NCI-H2029 (cell line): ENCODE measurements around the gene GBGT1.
"Not testable (repeated sequence)": the region's sequence is repeated elsewhere in the genome, so short reads cannot be mapped to it uniquely, and the experiment has no call there.

Experiments
- DNase-seq: peaks from one replicate; lab custom pipeline; 2025; lab: John Stamatoyannopoulos, UW

The GBGT1 gene

DNA sequence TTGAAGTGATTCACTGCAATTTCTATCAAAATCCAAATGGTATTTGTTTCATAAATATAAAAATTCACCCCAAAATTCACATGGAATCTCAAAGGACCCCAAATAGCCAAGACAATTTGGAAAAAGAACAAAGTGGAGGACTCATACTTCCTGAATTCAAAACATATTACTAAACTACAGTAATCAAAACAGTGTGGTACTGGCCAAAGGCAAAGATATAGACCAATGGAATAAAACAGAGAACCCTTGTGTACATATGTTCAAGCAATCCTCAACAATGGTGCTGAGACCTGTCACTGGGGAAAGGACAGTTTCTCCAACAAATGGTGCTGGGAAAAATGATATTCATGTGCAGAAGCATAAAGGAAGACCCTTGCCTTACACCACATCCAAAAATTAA is 31.3 kb upstream of the GBGT1 start:
- DNase-seq, result no peak

DNA sequence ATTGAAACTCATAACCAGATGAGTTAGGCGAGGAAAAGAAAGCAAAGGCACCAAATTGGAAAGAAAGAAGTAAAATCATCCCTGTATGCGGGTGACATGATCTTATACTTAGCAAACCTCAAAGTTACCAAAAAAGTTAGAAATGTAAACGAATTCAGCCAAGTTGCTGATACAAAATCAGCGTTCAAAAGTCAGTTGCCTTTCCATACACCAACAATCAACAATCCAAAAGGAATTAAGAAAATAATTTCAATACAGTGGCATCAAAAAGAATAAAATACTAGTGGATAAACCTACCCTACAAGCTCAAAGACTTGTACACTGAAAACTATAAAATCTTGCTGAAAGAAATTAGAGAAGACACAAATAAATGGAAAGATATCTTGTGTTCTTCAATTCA is 30.9 kb upstream of the GBGT1 start:
- no peak for DNase-seq

DNA sequence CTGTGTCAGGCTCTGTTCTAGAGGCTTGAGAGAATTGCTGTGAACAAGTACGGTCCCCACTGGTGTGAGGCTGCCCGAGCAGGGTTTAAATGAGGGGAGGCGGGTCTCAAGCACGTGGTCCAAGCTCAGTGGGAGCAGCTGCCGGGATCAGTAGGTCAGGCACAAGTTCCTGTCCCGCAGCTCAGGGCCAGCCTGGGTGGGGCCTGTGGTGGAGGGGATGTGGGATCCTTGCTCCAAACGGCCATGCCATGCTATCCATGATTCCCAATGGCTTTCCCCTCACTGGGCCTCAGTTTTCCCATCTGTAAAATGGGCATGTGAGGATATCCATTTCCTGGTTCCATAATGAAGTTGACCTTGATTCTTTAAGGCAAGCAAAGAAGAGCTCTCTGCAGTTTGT is 28.3 kb upstream of the GBGT1 start:
- DNase-seq, result no peak

DNA sequence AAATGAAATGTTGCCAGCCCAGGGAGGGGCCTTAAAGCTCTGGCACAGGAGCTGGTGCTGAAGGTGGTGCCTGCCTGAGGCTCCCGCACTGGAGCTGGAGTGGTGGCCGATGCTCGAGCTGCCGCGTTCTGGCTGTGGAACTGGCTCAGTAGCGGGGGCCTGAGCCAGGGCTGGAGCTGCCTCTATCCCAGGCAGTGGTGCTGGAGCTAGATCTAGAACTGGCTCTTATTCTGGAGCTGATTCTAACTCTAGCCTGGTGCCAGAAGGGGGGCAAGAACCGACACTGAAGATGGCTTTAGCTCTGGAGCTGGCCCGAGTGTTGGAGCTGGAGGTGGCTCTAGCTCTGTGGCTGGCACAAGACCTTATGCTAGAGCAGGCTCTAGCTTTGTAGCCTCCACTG is 26.1 kb upstream of the GBGT1 start:
- no peak for DNase-seq

DNA sequence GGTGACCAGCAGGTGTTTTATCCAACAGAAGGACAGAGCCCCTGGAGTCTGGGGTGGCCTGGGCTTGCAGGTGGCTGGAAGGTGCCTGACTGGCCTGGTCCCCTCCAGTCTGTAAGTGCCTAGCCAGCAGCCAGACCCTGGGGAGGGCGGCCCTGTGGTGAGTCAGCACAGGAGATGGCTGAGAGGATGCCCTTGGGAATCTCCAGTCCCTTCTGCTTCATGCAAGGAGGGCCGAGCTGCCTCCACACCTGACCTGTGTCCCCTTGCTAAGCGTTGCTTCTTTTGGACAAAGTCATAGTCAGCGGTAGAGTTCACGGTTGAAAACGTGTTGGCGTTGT is 25.1 kb upstream of the GBGT1 start:
- no peak for DNase-seq

DNA sequence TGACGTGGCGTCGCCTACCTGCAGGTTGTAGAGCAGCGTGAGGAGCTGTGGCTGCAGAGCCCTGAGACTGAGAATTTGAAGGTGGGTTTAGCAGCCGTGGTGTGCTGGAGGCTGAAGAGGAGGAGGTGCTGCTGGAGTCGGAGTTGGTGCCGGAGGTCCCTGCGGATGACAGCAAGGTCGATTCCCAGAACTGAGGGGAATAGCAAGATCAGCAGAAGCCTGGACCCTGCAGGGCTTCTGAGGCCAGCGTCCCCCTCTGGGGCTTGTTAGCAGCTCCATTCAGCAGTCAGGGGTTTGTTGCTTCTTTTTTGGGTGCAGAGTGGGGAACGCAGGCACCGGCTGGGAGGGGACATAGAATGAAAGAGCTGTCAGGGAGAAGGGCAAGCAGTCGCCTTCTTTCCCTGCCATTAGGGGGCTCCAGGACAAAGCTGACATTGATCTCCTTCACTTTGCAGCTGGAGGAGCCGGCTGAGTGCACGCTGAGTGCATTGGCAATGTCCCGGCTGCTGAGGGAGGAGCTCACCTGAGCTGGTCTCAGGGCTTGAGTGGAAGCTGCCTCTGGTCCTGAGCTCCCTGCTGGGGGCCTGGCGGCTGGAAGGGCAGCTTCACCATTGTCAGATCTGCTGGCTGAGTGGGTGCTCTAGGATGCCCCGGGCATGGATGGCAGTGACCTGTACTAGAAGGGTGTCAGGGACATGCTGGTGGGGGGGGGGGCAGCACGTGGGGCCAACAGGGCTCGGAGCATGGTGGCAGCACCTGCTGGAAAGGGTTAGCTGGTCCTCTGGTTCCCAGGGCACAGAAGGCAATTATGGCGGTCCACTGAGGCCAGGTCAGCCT is 24.5 kb upstream of the GBGT1 start:
- DNase-seq, result no peak

DNA sequence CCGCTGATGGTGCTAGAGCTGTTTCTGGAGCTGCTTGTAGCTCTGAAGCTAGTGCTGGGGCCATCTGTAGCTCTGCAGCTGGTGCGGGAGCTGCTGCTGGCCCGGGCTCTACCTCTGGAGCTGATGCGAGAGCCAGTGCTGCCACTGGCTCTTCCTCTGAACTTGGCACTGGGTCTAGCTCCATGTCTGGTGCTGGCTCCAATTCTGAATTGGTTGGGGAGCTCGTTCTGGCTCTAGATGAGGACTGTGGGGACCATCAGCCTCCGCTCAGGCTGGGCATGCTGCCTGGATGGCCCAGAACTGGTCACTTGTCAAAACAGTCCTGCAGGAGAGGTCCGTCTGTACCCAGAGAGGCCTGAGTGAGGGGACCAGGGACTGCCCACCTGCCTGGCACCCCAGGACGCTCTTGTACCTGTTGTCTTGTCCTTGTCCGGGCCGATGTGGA is 23.9 kb upstream of the GBGT1 start:
- no peak for DNase-seq

DNA sequence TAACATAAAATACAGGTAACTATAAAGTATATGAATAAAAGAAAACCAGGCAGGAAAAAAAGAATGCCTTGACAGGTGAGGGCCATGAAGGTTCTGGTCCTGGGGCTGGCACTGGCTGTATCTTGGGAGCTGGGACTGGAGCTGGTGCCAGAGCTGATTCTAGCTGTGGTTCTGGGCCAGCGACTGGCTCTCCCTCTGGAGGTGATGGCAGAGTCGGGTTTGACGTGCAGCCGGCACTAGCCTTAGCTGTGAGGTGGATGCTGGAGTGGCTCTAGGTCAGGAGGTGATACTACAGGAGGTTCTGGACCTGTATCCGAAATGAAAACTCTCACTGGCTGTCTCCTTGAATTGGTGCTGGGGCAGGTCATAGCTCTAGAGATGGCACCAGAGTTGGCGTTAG is 23.0 kb upstream of the GBGT1 start:
- DNase-seq, result no peak

DNA sequence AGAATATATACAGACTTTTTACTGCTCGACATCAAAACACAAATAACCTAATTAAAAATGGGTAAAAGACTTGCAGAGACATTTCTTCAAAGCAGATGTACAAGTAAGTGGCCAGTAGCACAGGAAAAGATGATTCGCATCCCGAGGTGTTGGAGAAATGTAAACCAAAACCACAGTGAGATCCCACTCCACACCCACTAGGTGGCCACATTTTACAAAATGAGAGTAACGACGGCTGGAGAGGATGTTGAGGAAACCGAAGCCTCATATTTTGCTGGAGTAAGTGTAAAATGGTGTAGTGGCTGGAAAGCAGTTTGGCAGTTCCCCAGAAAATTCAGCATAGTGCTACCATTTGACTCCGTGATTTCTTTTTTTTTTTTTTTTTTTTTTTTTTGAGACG is 21.3 kb upstream of the GBGT1 start:
- peak; percentile 66 for DNase-seq

DNA sequence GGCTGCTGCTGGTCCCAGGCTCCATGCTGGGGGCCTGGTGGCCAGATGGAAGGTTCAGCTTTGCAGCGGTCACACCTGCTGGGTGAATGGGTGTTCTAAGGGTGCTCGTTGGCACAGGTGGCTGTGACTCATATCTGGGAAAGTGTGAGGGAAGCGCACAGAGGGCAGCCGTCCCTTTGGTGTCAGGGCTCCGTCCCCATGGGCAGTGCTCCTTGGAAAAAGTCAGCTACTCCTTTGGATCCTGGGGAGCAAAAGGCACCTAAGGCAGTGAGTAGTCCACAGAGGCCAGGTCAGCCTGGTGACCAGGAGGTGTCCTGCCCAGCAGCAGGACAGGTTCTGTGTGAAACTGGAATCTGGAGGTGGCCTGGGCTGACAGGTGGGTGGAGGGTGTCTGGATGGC is 18.4 kb upstream of the GBGT1 start:
- DNase-seq, result no peak

DNA sequence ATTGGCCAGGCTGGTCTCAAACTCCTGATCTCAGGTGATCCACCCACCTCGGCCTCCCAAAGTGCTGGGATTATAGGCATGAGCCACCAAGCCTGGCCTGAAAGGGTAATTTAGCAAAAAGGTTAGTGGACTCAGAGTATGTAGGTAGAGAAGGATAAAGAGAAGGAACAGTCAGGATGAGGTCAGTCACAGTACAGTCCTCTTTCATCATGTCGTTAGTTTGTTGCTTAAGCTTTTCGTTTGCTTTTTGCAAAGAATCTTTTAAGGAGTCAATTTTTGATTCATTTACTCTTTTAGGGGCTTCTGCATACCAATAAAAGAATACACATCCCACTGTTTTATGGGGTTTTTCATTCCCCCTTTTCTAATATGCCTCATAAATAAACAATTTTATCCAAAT is 17.8 kb upstream of the GBGT1 start:
- no peak for DNase-seq

DNA sequence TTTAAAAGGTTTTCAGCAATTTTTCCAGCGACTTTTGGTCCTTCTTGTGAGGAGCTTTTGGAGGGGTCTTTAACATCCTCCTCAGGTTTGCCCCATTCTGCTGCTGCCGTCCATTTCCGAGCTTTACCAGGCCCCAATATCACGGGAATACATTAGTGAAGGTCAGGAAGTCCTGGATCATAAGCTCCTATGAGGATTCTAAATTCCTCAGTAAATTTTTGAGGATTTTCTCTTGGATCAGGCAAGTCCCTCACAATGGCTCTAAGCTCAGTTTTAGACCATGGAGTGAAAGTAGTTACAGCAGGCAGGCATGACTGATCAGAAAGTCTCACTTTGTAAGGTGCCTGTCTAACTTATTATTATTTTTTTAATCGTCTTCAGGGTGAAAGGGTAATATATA is 17.2 kb upstream of the GBGT1 start:
- no peak for DNase-seq

DNA sequence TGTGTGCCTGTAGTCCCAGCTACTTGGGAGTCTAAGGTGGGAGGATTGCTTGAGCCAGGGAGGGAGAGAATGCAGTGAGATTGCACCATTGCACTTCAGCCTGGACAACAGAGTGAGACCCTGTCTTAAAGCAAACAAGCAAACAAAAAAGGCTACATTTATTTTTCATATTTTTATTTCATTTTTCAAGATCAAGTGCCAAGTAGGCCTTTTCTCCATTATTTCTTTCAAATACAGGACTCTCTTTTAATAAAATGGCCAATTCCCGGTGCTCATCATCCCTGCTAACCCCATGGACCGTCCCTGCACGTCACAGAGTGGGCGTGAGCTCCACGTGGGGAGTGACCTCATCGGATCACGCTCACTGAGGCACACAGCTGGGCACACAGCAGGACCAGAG is 9.3 kb upstream of the GBGT1 start:
- no peak for DNase-seq

DNA sequence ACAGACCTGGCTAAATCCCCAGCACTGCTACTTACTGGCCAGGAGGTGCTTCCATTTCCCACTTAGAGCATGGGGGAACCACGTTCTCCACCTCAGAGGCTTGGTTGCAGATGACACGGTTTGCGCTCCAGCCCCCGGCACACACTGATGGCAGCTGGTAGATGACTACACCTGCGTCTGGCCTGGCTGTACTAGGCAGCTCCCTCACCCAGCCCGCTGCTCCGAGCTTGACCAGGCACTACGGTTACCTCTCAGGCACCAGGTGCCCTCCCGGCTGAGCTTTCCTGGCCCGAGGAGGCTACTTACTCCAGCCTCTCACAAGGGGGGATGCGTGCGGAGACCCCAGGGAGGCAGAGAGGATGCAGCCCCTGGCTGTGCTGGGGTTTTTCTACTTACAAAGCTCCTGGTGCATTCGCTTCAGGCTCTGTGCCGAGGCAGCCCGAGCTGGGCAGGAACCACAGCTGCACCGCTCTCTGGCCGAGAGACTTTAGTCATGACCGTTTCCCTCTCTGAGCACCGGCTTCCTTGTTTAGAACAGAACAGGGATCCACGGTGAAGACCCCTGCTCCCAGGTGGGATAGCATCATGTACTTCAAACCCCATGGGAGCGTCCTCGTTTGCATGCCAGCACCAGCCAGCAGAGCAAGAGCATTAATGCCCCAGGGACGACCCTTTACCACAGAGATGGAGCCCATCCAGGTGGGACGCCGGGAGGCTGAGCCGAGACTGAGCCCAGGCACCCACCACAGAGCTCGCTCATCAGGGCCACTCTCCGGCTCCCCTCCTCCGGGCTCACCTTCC is 7.6 kb upstream of the GBGT1 start:
- no peak for DNase-seq

DNA sequence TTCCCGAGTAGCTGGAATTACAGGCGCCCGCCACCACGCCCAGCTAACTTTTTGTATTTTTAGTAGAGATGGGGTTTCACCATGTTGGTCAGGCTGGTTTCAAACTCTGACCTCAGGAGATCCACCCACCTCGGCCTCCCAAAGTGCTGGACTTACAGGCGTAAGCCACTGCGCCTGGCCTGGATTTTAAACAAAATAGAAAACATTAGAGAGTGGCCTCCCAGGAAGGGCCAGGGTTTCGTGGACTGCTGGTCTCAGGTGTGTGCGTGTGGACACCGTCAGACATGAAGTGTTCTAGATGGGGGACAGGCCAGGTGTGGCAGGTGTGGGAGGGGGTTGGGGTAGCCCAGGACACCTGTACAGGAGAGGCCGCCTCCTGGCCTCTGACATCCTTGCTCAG is 7.0 kb upstream of the GBGT1 start:
- no peak for DNase-seq

DNA sequence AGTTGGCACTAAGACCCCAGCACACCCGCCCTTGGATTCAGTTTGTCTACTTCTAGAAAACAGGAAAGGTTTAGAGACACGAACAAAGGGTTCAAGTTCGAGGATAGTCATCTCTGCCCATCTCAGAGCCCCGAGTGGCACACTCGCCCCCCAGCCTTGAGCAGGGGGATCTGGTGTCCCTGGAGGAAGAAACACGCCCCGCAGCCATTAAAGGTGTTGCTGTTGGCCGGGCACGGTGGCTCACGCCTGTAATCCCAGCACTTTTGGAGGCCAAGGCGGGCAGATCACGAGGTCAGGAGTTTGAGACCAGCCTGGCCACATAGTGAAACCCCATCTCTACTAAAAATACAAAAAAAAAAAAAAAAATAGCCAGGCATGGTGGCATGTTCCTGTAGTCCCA is 6.0 kb upstream of the GBGT1 start:
- not testable (repeated sequence) for DNase-seq

DNA sequence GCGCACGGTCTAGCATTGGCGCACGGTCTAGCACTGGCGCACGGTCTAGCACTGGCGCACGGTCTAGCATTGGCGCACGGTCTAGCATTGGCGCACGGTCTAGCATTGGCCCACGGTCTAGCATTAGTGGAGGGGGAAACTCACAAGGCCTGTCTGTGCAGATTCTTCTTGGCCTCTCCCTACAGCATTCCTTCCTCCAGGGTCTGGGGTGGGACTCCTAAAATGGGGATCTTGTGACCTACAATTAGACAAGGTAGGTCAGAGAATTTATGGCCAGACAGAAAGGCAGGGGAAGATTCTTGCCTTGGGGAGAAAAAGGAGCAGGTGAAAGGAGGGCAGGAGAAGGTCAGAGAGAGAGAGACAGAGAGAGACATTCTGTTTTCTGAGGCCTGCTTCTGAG is 5.4 kb upstream of the GBGT1 start:
- no peak for DNase-seq

DNA sequence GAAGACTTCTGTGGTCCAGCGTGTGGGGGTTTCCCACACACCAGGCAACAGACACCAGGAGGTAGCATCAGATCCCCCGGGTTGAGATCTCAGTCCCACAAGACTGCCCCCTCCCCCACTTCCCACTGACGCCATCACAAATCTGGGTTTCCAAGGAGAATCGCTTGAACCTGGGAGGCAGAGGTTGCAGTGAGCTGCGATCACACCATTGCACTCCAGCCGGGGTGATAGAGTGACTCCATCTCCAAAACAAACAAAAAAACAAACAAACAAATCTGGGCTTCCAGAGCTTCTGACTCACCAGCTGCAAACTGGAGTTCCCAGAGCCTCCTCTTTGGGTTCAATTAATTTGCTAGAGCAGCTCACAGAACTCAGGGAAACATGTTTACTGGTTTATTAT is 4.7 kb upstream of the GBGT1 start:
- no peak for DNase-seq

DNA sequence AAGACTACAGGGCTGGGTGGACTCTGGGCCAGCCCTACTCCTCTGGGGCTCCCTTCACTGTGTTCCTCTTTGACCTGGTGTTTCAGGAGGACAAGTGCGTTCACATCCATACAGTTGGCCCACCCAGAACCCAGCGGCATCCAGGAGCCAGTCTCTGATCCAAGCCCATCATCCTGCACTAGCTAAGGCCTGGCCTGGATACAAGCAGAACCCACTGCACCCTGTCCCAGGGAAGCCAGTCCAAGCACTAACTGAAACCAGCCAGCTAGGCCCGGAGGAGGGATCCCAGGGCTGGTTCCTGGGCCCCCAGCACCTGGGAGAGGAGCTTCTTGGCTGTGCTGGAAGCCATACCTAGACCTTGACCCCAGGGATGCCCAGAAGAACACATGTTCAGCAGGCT is 4.1 kb upstream of the GBGT1 start:
- no peak for DNase-seq

DNA sequence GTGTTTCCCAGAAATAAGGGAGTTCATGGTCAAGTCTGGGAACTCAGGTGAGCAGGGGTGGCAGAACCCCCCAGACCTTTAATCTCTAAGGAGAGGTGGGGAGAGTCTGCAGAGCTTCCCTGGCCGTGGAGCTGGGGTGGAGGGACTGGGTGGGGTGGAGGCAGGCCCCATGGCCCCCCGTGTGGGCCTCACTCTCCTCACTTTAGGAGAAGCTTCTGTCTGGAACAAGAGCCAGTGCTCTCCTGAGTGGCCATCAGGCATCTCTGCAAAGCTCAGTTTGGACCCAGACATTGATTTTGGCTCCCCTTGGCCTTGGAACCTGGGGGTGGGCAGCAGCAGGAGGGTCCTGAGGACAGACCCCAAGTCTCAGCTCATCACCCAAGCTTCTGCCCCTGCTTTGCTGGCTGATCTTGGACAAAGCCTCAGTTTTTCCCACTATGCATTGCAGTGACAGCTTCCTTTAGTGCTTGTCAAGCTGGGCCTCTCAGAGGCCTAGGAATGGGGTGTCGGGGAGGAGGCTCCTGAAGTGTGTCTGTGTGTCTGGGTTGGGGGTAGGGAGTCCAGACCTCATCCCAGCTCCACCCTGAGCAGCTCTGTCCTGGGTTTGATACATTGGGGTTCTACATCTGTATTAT is 3.5 kb upstream of the GBGT1 start:
- no peak for DNase-seq

DNA sequence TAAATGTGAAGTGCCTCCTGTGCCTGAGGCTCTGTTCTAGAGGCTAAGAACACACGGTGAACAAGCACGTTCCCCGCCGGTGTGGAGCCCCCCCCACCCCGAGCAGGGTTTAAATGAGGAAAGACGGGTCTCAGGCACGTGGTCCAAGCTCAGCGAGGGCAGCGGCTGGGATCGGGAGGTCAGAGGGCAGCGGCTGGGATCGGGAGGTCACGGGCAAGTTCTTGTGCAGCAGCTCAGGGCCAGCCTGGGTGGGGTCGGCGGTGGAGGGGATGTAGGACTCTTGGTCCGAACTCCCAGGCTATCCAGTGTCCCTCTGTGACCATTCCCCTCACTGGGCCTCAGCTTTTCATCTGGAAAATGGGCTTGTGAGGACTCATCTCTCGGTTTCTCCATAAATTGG is 2.7 kb upstream of the GBGT1 start:
- no peak for DNase-seq

DNA sequence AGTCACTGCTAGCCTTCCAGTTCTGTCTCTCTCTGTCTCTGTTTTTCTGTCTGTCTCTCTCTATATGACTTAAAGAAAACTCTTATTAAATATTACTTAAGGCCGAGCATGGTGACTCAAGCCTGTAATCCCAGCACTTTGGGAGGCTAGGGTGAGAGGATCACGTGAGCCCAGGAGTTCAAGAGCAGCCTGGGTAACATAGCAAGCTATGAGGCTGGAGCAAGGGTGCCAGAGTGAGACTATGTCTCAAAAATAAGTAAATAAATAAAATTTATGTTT is 1.7 kb upstream of the GBGT1 start:
- DNase-seq, result no peak

DNA sequence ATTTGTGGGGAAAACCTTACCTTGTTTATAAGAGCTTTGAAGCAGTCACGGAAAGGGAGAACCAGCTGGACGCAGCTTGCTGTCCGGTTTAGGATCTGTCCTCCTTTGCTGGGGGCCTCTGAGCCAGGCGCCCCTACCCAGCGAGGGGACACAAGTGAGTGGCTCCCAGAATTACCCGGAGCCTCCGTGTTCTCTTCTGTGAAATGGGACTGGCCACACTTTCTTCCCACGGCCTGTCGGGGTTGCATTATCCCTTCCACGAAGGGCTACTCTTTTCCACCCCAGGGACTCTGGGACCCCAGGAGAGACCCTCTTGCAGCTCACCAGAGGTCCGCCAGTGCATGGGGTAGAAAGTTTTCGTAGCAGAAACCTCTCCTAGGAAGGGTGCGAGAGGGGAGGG is 477 bp upstream of the GBGT1 start:
- DNase-seq, result no peak
